HG03575 (cell line): ENCODE results near the gene PTGER1.
"Not testable (repeated sequence)": the region's sequence is repeated elsewhere in the genome, so short reads cannot be mapped to it uniquely, and the experiment has no call there.

Experiments
- ATAC-seq: cut with Tn5 transposase; IDR thresholded peaks from one replicate; pipeline ENCODE4 v1.9.1; 2021; ENCODE audit not compliant: unreplicated experiment, insufficient number of reproducible peaks, low FRiP score; ENCODE audit errors: extremely low read depth

The PTGER1 gene

GRCh38 chr19:14504575-14504974, 29.4 kb upstream of the PTGER1 start:
- not testable (repeated sequence) for ATAC-seq

GRCh38 chr19:14503285-14503684, 28.1 kb upstream of the PTGER1 start:
- no peak for ATAC-seq

- ATAC-seq: no peak
Measured at GRCh38 chr19:14502334-14503092, 27.4 kb upstream of the PTGER1 start.

- ATAC-seq: no peak
Measured at GRCh38 chr19:14497228-14497921, 22.2 kb upstream of the PTGER1 start.

GRCh38 chr19:14496834-14497227, 21.7 kb upstream of the PTGER1 start:
- ATAC-seq: no peak

GRCh38 chr19:14496029-14496833, 21.1 kb upstream of the PTGER1 start, which contains the start of gene GIPC1:
TSS of gene GIPC1 (minus strand) at chr19:14496127. CDS start at chr19:14482976, 13,151 bp downstream.
- no peak for ATAC-seq

GRCh38 chr19:14495672-14496028, 20.5 kb upstream of the PTGER1 start:
- ATAC-seq: no peak

- ATAC-seq: no peak
Measured at GRCh38 chr19:14494910-14495671, 19.9 kb upstream of the PTGER1 start.

GRCh38 chr19:14494411-14494810, 19.3 kb upstream of the PTGER1 start:
- no peak for ATAC-seq

- no peak for ATAC-seq
Measured at GRCh38 chr19:14492756-14493337, 17.7 kb upstream of the PTGER1 start.

- no peak for ATAC-seq
Measured at GRCh38 chr19:14487370-14488125, 12.4 kb upstream of the PTGER1 start.

GRCh38 chr19:14482172-14482941, 7.2 kb upstream of the PTGER1 start:
- no peak for ATAC-seq

GRCh38 chr19:14480700-14481079, 5.5 kb upstream of the PTGER1 start:
- no peak for ATAC-seq

- no peak for ATAC-seq
Measured at GRCh38 chr19:14479975-14480699, 5.0 kb upstream of the PTGER1 start.

GRCh38 chr19:14479309-14479974, 4.3 kb upstream of the PTGER1 start:
- ATAC-seq: no peak

GRCh38 chr19:14478113-14478545, 3.0 kb upstream of the PTGER1 start:
- no peak for ATAC-seq
